ENCODE data around the gene TMTC2. TPM values are rescaled to one million over a fixed set of nuclear protein-coding genes. Genes with fewer than 3 reads are reported as not detected.

Gene TMTC2
- total RNA-seq, 1 donor from 2014 or later = 25.5 TPM

- H3K9me3 ChIP-seq (ENCODE audit: low read depth) = no peaks in the 10 kb centered on the region
- peaks cover 73% of the 10 kb centered on the region for H3K27me3 ChIP-seq
- Mint-ChIP-seq H3K36me3 (no peaks in the 10 kb centered on the region), H3K4me1 (peaks cover 46% of the 10 kb centered on the region), H3K4me3 (peak overlapping the region; percentile 46), H3K9me3 (peaks cover 3% of the 10 kb centered on the region), H3K27ac (peak overlapping the region; percentile 62), H3K27me3 (ENCODE audit: insufficient read depth, low read depth) (no peaks in the 10 kb centered on the region)
- H4K20me1 ChIP-seq (ENCODE audit: low read depth) = peaks cover 86% of the 10 kb centered on the region
- H3K27ac ChIP-seq = no peak overlapping the region
- peaks cover 8% of the 10 kb centered on the region for H3K79me2 ChIP-seq (ENCODE audit: low read depth)
- H3F3A ChIP-seq (ENCODE audit: low read depth) = peaks cover 22% of the 10 kb centered on the region
- TF ChIP-seq EZH2 (IDR thresholded peaks at IDR 0.05) (no peak), CTCF (IDR thresholded peaks at IDR 0.05) (no peak), EZH2phosphoT487 (IDR thresholded peaks at IDR 0.05) (no peak)
- H3K4me3 ChIP-seq = no peak overlapping the region
- H3K4me1 ChIP-seq = peaks cover 31% of the 10 kb centered on the region
- peak overlapping the region; percentile 3 for H3K4me2 ChIP-seq
- DNase-seq (ENCODE audit: low spot score) = no peak
- H3K9ac ChIP-seq = no peak overlapping the region
- H2AFZ ChIP-seq (replicated peaks) = no peak overlapping the region
- no peaks in the 10 kb centered on the region for H3K36me3 ChIP-seq
Observed at GRCh38 chr12:82780517-82780916, 93.8 kb downstream of the TMTC2 start.

- Histone ChIP-seq H3K9me3 (ENCODE audit: low read depth) (no peaks in the 10 kb centered on the region), H3K36me3 (no peaks in the 10 kb centered on the region), H3K79me2 (ENCODE audit: low read depth) (peaks cover 10% of the 10 kb centered on the region), H3K4me3 (no peak overlapping the region), H3K9ac (no peak overlapping the region), H3K4me2 (peak overlapping the region; percentile 64), H3K4me1 (peaks cover 38% of the 10 kb centered on the region), H3K27me3 (peaks cover 82% of the 10 kb centered on the region), H3K27ac (no peak overlapping the region), H3F3A (ENCODE audit: low read depth) (peaks cover 27% of the 10 kb centered on the region), H2AFZ (replicated peaks) (no peak overlapping the region), H4K20me1 (ENCODE audit: low read depth) (peaks cover 86% of the 10 kb centered on the region)
- Mint-ChIP-seq H3K27me3 (ENCODE audit: insufficient read depth, low read depth) (no peaks in the 10 kb centered on the region), H3K27ac (peak overlapping the region; percentile 62), H3K9me3 (peaks cover 3% of the 10 kb centered on the region), H3K4me3 (peak overlapping the region; percentile 33), H3K36me3 (no peaks in the 10 kb centered on the region), H3K4me1 (peaks cover 53% of the 10 kb centered on the region)
- no peak for TF ChIP-seq EZH2 (IDR thresholded peaks at IDR 0.05)
- TF ChIP-seq EZH2phosphoT487 (IDR thresholded peaks at IDR 0.05) = peak; percentile 100
- peak; percentile 93 for DNase-seq (ENCODE audit: low spot score)
Observed at GRCh38 chr12:82781309-82781997, 94.7 kb downstream of the TMTC2 start.

- Mint-ChIP-seq H3K4me3 (no peak overlapping the region), H3K36me3 (peaks cover 2% of the 10 kb centered on the region), H3K27ac (peak overlapping the region; percentile 74), H3K27me3 (ENCODE audit: insufficient read depth, low read depth) (no peaks in the 10 kb centered on the region), H3K4me1 (peaks cover 55% of the 10 kb centered on the region), H3K9me3 (peaks cover 5% of the 10 kb centered on the region)
- no peak overlapping the region for H3K9ac ChIP-seq
- H3F3A ChIP-seq (ENCODE audit: low read depth) = peaks cover 27% of the 10 kb centered on the region
- H3K27ac ChIP-seq = no peak overlapping the region
- no peaks in the 10 kb centered on the region for H3K9me3 ChIP-seq (ENCODE audit: low read depth)
- H3K4me3 ChIP-seq = no peak overlapping the region
- no peaks in the 10 kb centered on the region for H3K36me3 ChIP-seq
- peaks cover 79% of the 10 kb centered on the region for H4K20me1 ChIP-seq (ENCODE audit: low read depth)
- DNase-seq (ENCODE audit: low spot score) = no peak
- no peak overlapping the region for H2AFZ ChIP-seq (replicated peaks)
- TF ChIP-seq EZH2phosphoT487 (IDR thresholded peaks at IDR 0.05) = no peak
- TF ChIP-seq CTCF (IDR thresholded peaks at IDR 0.05) = no peak
- TF ChIP-seq EZH2 (IDR thresholded peaks at IDR 0.05) = no peak
- peaks cover 20% of the 10 kb centered on the region for H3K79me2 ChIP-seq (ENCODE audit: low read depth)
- H3K4me1 ChIP-seq = peaks cover 42% of the 10 kb centered on the region
- H3K27me3 ChIP-seq = peaks cover 70% of the 10 kb centered on the region
- H3K4me2 ChIP-seq = peak overlapping the region; percentile 23
Observed at GRCh38 chr12:82783435-82783834, 96.7 kb downstream of the TMTC2 start.

GRCh38 chr12:82787016-82787415 is 100.3 kb downstream of the TMTC2 start:
- Mint-ChIP-seq H3K9me3 (peaks cover 2% of the 10 kb centered on the region), H3K27me3 (ENCODE audit: insufficient read depth, low read depth) (no peaks in the 10 kb centered on the region)

More at GRCh38 chr12:82787016-82787415, 100.3 kb downstream of the TMTC2 start:
- Histone ChIP-seq H3K27ac (no peak overlapping the region), H3K27me3 (peaks cover 44% of the 10 kb centered on the region), H3K79me2 (ENCODE audit: low read depth) (peaks cover 20% of the 10 kb centered on the region), H4K20me1 (ENCODE audit: low read depth) (peaks cover 52% of the 10 kb centered on the region), H3K4me3 (no peak overlapping the region), H3K36me3 (no peaks in the 10 kb centered on the region), H3K4me1 (peaks cover 33% of the 10 kb centered on the region), H3F3A (ENCODE audit: low read depth) (peaks cover 14% of the 10 kb centered on the region), H2AFZ (replicated peaks) (no peak overlapping the region), H3K9ac (no peak overlapping the region), H3K9me3 (ENCODE audit: low read depth) (no peaks in the 10 kb centered on the region), H3K4me2 (no peak overlapping the region)
- peaks cover 16% of the 10 kb centered on the region for H3K36me3 Mint-ChIP-seq
- no peak overlapping the region for H3K27ac Mint-ChIP-seq
- peaks cover 31% of the 10 kb centered on the region for H3K4me1 Mint-ChIP-seq
- no peak for TF ChIP-seq EZH2phosphoT487 (IDR thresholded peaks at IDR 0.05)
- DNase-seq (ENCODE audit: low spot score) = no peak
- H3K4me3 Mint-ChIP-seq = no peak overlapping the region
